ENCODE data around the gene RAN.
"Not testable (repeated sequence)": the region's sequence is repeated elsewhere in the genome, so short reads cannot be mapped to it uniquely, and the experiment has no call there.

RAN gene

GRCh38 chr12:130873106-130873795 is 1.4 kb downstream of the RAN start:
- peak overlapping the region; percentile 37 for H3K27ac ChIP-seq (ENCODE audit: low read length)
- no peaks in the 10 kb centered on the region for H3K27me3 ChIP-seq (ENCODE audit: low read depth, low read length)
- H3K36me3 ChIP-seq (ENCODE audit: control insufficient read depth in 1 of 2, insufficient read depth in 2 of 2, low read length in 2 of 2): peaks cover 28 to 30% of the 10 kb centered on the region in 2 donors

DNA sequence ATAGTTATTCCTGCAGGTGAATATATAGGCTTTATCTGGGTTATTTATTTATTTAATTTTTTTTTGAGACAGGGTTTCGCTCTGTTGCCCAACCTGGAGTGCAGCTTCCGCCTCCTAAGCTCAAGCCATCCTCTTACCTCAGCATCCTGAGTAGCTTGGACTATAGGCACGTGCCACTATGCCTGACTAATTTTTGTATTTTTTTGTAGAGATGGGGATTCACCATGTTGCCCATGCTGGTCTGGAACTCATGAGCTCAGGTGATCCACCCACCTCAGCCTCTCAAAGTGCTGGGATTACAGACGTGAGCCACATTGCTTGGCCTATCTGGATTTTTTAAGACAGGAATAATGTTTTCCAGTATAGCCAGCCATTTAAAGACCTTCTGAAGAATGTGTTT is 2.0 kb downstream of the RAN start:
- Histone ChIP-seq H3K36me3 (ENCODE audit: control insufficient read depth in 1 of 2, insufficient read depth in 2 of 2, low read length in 2 of 2) (peaks cover 28 to 30% of the 10 kb centered on the region in 2 donors), H3K4me1 (ENCODE audit: control insufficient read depth in 1 of 2, insufficient read depth in 2 of 2, low read length in 2 of 2) (peaks cover 0 to 13% of the 10 kb centered on the region in 2 donors), H3K4me3 (ENCODE audit: low read depth in 1 of 2, low read length in 2 of 2) (no peak overlapping the region), H3K9me3 (ENCODE audit: control insufficient read depth in 1 of 2, low read length in 2 of 2) (no peaks in the 10 kb centered on the region), H3K27ac (ENCODE audit: low read length) (no peak overlapping the region), H3K27me3 (ENCODE audit: low read depth, low read length) (no peaks in the 10 kb centered on the region)

More at GRCh38 chr12:130873106-130873795, 1.4 kb downstream of the RAN start:
- Histone ChIP-seq H3K4me1 (ENCODE audit: control insufficient read depth in 1 of 2, insufficient read depth in 2 of 2, low read length in 2 of 2) (peaks cover 0 to 13% of the 10 kb centered on the region in 2 donors), H3K9me3 (ENCODE audit: control insufficient read depth in 1 of 2, low read length in 2 of 2) (no peaks in the 10 kb centered on the region), H3K4me3 (ENCODE audit: low read depth in 1 of 2, low read length in 2 of 2) (peak overlapping the region; percentile 83 to 85)

GRCh38 chr12:130874696-130875095 is 2.8 kb downstream of the RAN start:
- H3K9me3 ChIP-seq (ENCODE audit: control insufficient read depth in 1 of 2, low read length in 2 of 2): no peaks in the 10 kb centered on the region
- no peaks in the 10 kb centered on the region for H3K27me3 ChIP-seq (ENCODE audit: low read depth, low read length)
- H3K27ac ChIP-seq (ENCODE audit: low read length): no peak overlapping the region
- H3K4me3 ChIP-seq (ENCODE audit: low read depth in 1 of 2, low read length in 2 of 2): no peak overlapping the region
- peaks cover 0 to 13% of the 10 kb centered on the region in 2 donors for H3K4me1 ChIP-seq (ENCODE audit: control insufficient read depth in 1 of 2, insufficient read depth in 2 of 2, low read length in 2 of 2)
- H3K36me3 ChIP-seq (ENCODE audit: control insufficient read depth in 1 of 2, insufficient read depth in 2 of 2, low read length in 2 of 2): peaks cover 28 to 30% of the 10 kb centered on the region in 2 donors

DNA sequence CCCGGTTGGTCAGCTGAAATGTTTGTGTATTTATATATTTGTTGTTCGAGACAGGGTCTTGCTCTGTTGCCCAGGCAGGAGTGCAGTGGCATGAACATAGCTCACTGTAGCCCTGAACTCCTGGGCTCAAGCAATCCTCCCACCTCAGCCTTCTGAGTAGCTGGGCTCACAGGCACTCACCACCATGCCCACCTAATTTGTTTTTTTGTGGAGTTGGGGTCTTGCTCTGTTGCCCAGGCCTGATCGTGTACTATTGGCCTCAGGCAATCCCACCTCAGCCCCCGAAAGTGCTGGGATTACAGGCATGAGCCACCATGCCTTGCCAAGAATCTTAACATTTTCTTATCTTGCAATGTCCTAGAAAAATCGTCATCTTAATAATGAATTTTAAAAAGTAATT is 3.3 kb downstream of the RAN start:
- Histone ChIP-seq H3K27ac (ENCODE audit: low read length) (no peak overlapping the region), H3K4me3 (ENCODE audit: low read depth in 1 of 2, low read length in 2 of 2) (no peak overlapping the region), H3K36me3 (ENCODE audit: control insufficient read depth in 1 of 2, insufficient read depth in 2 of 2, low read length in 2 of 2) (peaks cover 28 to 30% of the 10 kb centered on the region in 2 donors), H3K27me3 (ENCODE audit: low read depth, low read length) (no peaks in the 10 kb centered on the region), H3K9me3 (ENCODE audit: control insufficient read depth in 1 of 2, low read length in 2 of 2) (no peaks in the 10 kb centered on the region), H3K4me1 (ENCODE audit: control insufficient read depth in 1 of 2, insufficient read depth in 2 of 2, low read length in 2 of 2) (peaks cover 0 to 13% of the 10 kb centered on the region in 2 donors)

GRCh38 chr12:130875708-130876107 is 3.8 kb downstream of the RAN start:
- Histone ChIP-seq H3K4me1 (ENCODE audit: control insufficient read depth in 1 of 2, insufficient read depth in 2 of 2, low read length in 2 of 2) (peaks cover 0 to 13% of the 10 kb centered on the region in 2 donors), H3K36me3 (ENCODE audit: control insufficient read depth in 1 of 2, insufficient read depth in 2 of 2, low read length in 2 of 2) (peaks cover 28 to 30% of the 10 kb centered on the region in 2 donors)
- not testable (repeated sequence) for H3K4me3 ChIP-seq (ENCODE audit: low read depth in 1 of 2, low read length in 2 of 2); H3K9me3 ChIP-seq (ENCODE audit: control insufficient read depth in 1 of 2, low read length in 2 of 2); H3K27ac ChIP-seq (ENCODE audit: low read length); H3K27me3 ChIP-seq (ENCODE audit: low read depth, low read length)

- peaks cover 28% of the 10 kb centered on the region in 2 donors for H3K36me3 ChIP-seq (ENCODE audit: control insufficient read depth in 1 of 2, insufficient read depth in 2 of 2, low read length in 2 of 2)
- H3K4me3 ChIP-seq (ENCODE audit: low read depth in 1 of 2, low read length in 2 of 2): no peak overlapping the region
- no peaks in the 10 kb centered on the region for H3K9me3 ChIP-seq (ENCODE audit: control insufficient read depth in 1 of 2, low read length in 2 of 2)
- no peak overlapping the region for H3K27ac ChIP-seq (ENCODE audit: low read length)
- peaks cover 0 to 13% of the 10 kb centered on the region in 2 donors for H3K4me1 ChIP-seq (ENCODE audit: control insufficient read depth in 1 of 2, insufficient read depth in 2 of 2, low read length in 2 of 2)
- H3K27me3 ChIP-seq (ENCODE audit: low read depth, low read length): no peaks in the 10 kb centered on the region
Measured at GRCh38 chr12:130876297-130876696, 4.4 kb downstream of the RAN start.

DNA sequence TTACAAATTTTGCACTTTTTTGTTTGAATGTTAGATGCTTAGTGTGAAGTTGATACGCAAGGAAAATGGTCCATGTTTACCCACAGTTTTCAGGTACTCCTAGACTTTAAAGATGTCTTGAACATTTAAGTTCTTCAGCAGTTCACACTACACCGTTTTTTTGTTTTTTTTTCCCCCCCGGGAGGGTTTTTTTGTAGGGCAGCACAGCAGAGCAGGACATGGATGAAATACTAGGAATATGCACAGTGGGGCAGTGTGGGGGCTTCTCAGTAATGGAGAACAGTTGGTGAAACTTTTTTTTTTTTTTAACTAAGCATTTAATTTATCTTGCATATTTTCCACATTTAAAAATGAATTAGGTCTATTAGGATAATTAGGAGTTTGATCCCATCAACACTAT is 4.9 kb downstream of the RAN start:
- Histone ChIP-seq H3K36me3 (ENCODE audit: control insufficient read depth in 1 of 2, insufficient read depth in 2 of 2, low read length in 2 of 2) (peaks cover 26 to 28% of the 10 kb centered on the region in 2 donors), H3K4me1 (ENCODE audit: control insufficient read depth in 1 of 2, insufficient read depth in 2 of 2, low read length in 2 of 2) (peaks cover 0 to 13% of the 10 kb centered on the region in 2 donors), H3K27ac (ENCODE audit: low read length) (no peak overlapping the region), H3K9me3 (ENCODE audit: control insufficient read depth in 1 of 2, low read length in 2 of 2) (no peaks in the 10 kb centered on the region), H3K27me3 (ENCODE audit: low read depth, low read length) (no peaks in the 10 kb centered on the region), H3K4me3 (ENCODE audit: low read depth in 1 of 2, low read length in 2 of 2) (no peak overlapping the region)

GRCh38 chr12:130877333-130877732 is 5.5 kb downstream of the RAN start:
- Histone ChIP-seq H3K4me3 (ENCODE audit: low read depth in 1 of 2, low read length in 2 of 2) (no peak overlapping the region), H3K27me3 (ENCODE audit: low read depth, low read length) (no peaks in the 10 kb centered on the region), H3K27ac (ENCODE audit: low read length) (no peak overlapping the region), H3K4me1 (ENCODE audit: control insufficient read depth in 1 of 2, insufficient read depth in 2 of 2, low read length in 2 of 2) (peaks cover 0 to 13% of the 10 kb centered on the region in 2 donors), H3K9me3 (ENCODE audit: control insufficient read depth in 1 of 2, low read length in 2 of 2) (no peaks in the 10 kb centered on the region), H3K36me3 (ENCODE audit: control insufficient read depth in 1 of 2, insufficient read depth in 2 of 2, low read length in 2 of 2) (peaks cover 26 to 28% of the 10 kb centered on the region in 2 donors)

- Histone ChIP-seq H3K27me3 (ENCODE audit: low read depth, low read length) (no peaks in the 10 kb centered on the region), H3K36me3 (ENCODE audit: control insufficient read depth in 1 of 2, insufficient read depth in 2 of 2, low read length in 2 of 2) (peaks cover 21 to 26% of the 10 kb centered on the region in 2 donors), H3K27ac (ENCODE audit: low read length) (no peak overlapping the region), H3K4me1 (ENCODE audit: control insufficient read depth in 1 of 2, insufficient read depth in 2 of 2, low read length in 2 of 2) (peaks cover 0 to 4% of the 10 kb centered on the region in 2 donors), H3K4me3 (ENCODE audit: low read depth in 1 of 2, low read length in 2 of 2) (no peak overlapping the region), H3K9me3 (ENCODE audit: control insufficient read depth in 1 of 2, low read length in 2 of 2) (no peaks in the 10 kb centered on the region)
Measured at GRCh38 chr12:130878193-130879185, 6.6 kb downstream of the RAN start.

GRCh38 chr12:130879212-130879686 is 7.4 kb downstream of the RAN start:
- Histone ChIP-seq H3K9me3 (ENCODE audit: control insufficient read depth in 1 of 2, low read length in 2 of 2) (no peaks in the 10 kb centered on the region), H3K4me3 (ENCODE audit: low read depth in 1 of 2, low read length in 2 of 2) (no peak overlapping the region), H3K27me3 (ENCODE audit: low read depth, low read length) (no peaks in the 10 kb centered on the region), H3K4me1 (ENCODE audit: control insufficient read depth in 1 of 2, insufficient read depth in 2 of 2, low read length in 2 of 2) (no peaks in the 10 kb centered on the region), H3K36me3 (ENCODE audit: control insufficient read depth in 1 of 2, insufficient read depth in 2 of 2, low read length in 2 of 2) (peaks cover 21 to 26% of the 10 kb centered on the region in 2 donors), H3K27ac (ENCODE audit: low read length) (no peak overlapping the region)

GRCh38 chr12:130879781-130880389 is 8.0 kb downstream of the RAN start:
- Histone ChIP-seq H3K36me3 (ENCODE audit: control insufficient read depth in 1 of 2, insufficient read depth in 2 of 2, low read length in 2 of 2) (peaks cover 17 to 19% of the 10 kb centered on the region in 2 donors), H3K27me3 (ENCODE audit: low read depth, low read length) (no peaks in the 10 kb centered on the region), H3K4me3 (ENCODE audit: low read depth in 1 of 2, low read length in 2 of 2) (peak overlapping the region in 1 of 2 donors; percentile 63), H3K9me3 (ENCODE audit: control insufficient read depth in 1 of 2, low read length in 2 of 2) (no peaks in the 10 kb centered on the region), H3K4me1 (ENCODE audit: control insufficient read depth in 1 of 2, insufficient read depth in 2 of 2, low read length in 2 of 2) (no peaks in the 10 kb centered on the region), H3K27ac (ENCODE audit: low read length) (no peak overlapping the region)
